GM19023 (cell line): ENCODE data around the gene BARHL1.

Experiments
- ATAC-seq: cut with Tn5 transposase; IDR thresholded peaks from one replicate; pipeline ENCODE4 v1.9.1; 2021; ENCODE audit warnings: mild to moderate bottlenecking, moderate library complexity; ENCODE audit not compliant: unreplicated experiment

The BARHL1 gene

GRCh38 chr9:132586830-132587591 is 4.6 kb downstream of the BARHL1 start:
- no peak for ATAC-seq

- no peak for ATAC-seq
Measured at GRCh38 chr9:132587592-132587955, 5.2 kb downstream of the BARHL1 start.

GRCh38 chr9:132588098-132588497 is 5.7 kb downstream of the BARHL1 start:
- ATAC-seq = no peak

- ATAC-seq = no peak
Measured at GRCh38 chr9:132588501-132589147, 6.2 kb downstream of the BARHL1 start.

- ATAC-seq = no peak
Measured at GRCh38 chr9:132589148-132590036, 7.0 kb downstream of the BARHL1 start.

- ATAC-seq = no peak
Measured at GRCh38 chr9:132590037-132590317, 7.6 kb downstream of the BARHL1 start.

- no peak for ATAC-seq
Measured at GRCh38 chr9:132590318-132591182, 8.1 kb downstream of the BARHL1 start.

- ATAC-seq = no peak
Measured at GRCh38 chr9:132591244-132591643, 8.8 kb downstream of the BARHL1 start.

- no peak for ATAC-seq
Measured at GRCh38 chr9:132591751-132592314, 9.4 kb downstream of the BARHL1 start.

- no peak for ATAC-seq
Measured at GRCh38 chr9:132592451-132592850, 10.0 kb downstream of the BARHL1 start.

GRCh38 chr9:132594412-132594811 is 12.0 kb downstream of the BARHL1 start:
- ATAC-seq = no peak

GRCh38 chr9:132595319-132595718 is 12.9 kb downstream of the BARHL1 start:
- no peak for ATAC-seq

GRCh38 chr9:132596200-132596599 is 13.8 kb downstream of the BARHL1 start:
- no peak for ATAC-seq

- no peak for ATAC-seq
Measured at GRCh38 chr9:132597073-132597775, 14.8 kb downstream of the BARHL1 start.

- ATAC-seq = no peak
Measured at GRCh38 chr9:132600326-132600984, 18.0 kb downstream of the BARHL1 start.

GRCh38 chr9:132602207-132602606 is 19.8 kb downstream of the BARHL1 start:
- ATAC-seq = no peak

GRCh38 chr9:132605387-132605786 is 23.0 kb downstream of the BARHL1 start:
- ATAC-seq = no peak

GRCh38 chr9:132606066-132606465 is 23.7 kb downstream of the BARHL1 start:
- no peak for ATAC-seq

GRCh38 chr9:132609184-132609583 is 26.8 kb downstream of the BARHL1 start:
- ATAC-seq = no peak
